Fibroblast of lung (primary cell): ENCODE results near the gene FHIT. TPM values are rescaled to one million over a fixed set of nuclear protein-coding genes. Genes with fewer than 3 reads are reported as not detected.

Source experiments
- DNase-seq, 2 donors: peaks; one replicate each; pipeline versions ENCODE4 v3.0.0 to v3.0.0-alpha.2; 2010; ENCODE audit warnings: low read depth in 2 of 2
- H2AFZ ChIP-seq: 2 replicates; pipeline ENCODE4 v1.5.1; 2012; ENCODE audit warnings: low read length, control low read depth, inconsistent platforms
- H3K27ac ChIP-seq: 2 replicates; pipeline ENCODE4 v1.5.1; 2011; ENCODE audit warnings: low read length, control low read depth; ENCODE audit not compliant: insufficient read depth
- H3K27me3 ChIP-seq: 2 replicates; pipeline ENCODE4 v1.5.1; 2011; ENCODE audit warnings: mild to moderate bottlenecking, low read length; ENCODE audit not compliant: control insufficient read depth, insufficient read depth
- H3K36me3 ChIP-seq: 2 replicates; pipeline ENCODE4 v1.5.1; 2011; ENCODE audit warnings: low read length; ENCODE audit not compliant: control insufficient read depth, insufficient read depth
- H3K4me1 ChIP-seq: 2 replicates; pipeline ENCODE4 v1.5.1; 2011; ENCODE audit warnings: low read length; ENCODE audit not compliant: control insufficient read depth, insufficient read depth; ENCODE audit errors: extremely low read depth
- H3K4me2 ChIP-seq: 2 replicates; pipeline ENCODE4 v1.5.1; 2011; ENCODE audit warnings: low read length, control low read depth; ENCODE audit not compliant: insufficient read depth; ENCODE audit errors: extremely low read depth
- H3K4me3 ChIP-seq, 4 experiments: fragments of 200-600 bp in 1 of 4; sonication (generic) in 1 of 4; replicated peaks in 1 of 4; 2 replicates each; pipeline ENCODE4 v1.5.1; 2011 to 2016; ENCODE audit warnings: low read length in 4 of 4, low read depth in 3 of 4, mild to moderate bottlenecking in 3 of 4, control low read depth in 2 of 4, inconsistent platforms in 1 of 4, mixed read lengths in 1 of 4; ENCODE audit not compliant: insufficient read depth in 1 of 4; ENCODE audit errors: control extremely low read depth in 1 of 4
- H3K79me2 ChIP-seq: 2 replicates; pipeline ENCODE4 v1.5.1; 2012; ENCODE audit warnings: mild to moderate bottlenecking, low read length, inconsistent platforms; ENCODE audit not compliant: control insufficient read depth, insufficient read depth
- H3K9ac ChIP-seq: 2 replicates; pipeline ENCODE4 v1.5.1; 2011; ENCODE audit warnings: mild to moderate bottlenecking, low read length, control low read depth; ENCODE audit not compliant: insufficient read depth
- H3K9me3 ChIP-seq: 2 replicates; pipeline ENCODE4 v1.5.1; 2012; ENCODE audit warnings: low read depth, low read length; ENCODE audit not compliant: control insufficient read depth, insufficient read depth
- H4K20me1 ChIP-seq: 2 replicates; pipeline ENCODE4 v1.5.1; 2011; ENCODE audit warnings: low read length; ENCODE audit not compliant: control insufficient read depth, insufficient read depth; ENCODE audit errors: extremely low read depth
- CTCF ChIP-seq, 2 donors: IDR thresholded peaks in 1 of 2; conservative IDR thresholded peaks in 1 of 2; 1 replicate in 1 of 2; 2 replicates in 1 of 2; pipeline ENCODE4 v1.5.1; 2011 to 2012; ENCODE audit warnings: low read length in 2 of 2, control low read depth in 1 of 2, inconsistent platforms in 1 of 2, low read depth in 1 of 2, mild to moderate bottlenecking in 1 of 2
- EZH2 ChIP-seq: IDR thresholded peaks from 2 replicates; pipeline ENCODE4 v1.5.1; 2012; ENCODE audit warnings: low read length, control low read depth, mild to moderate bottlenecking; ENCODE audit errors: missing control alignments
- polyA plus RNA-seq, 2 donors: library from polyadenylated mRNA; depleted of rRNA in 1 of 2; stranded (reverse) in 1 of 2; unstranded in 1 of 2; fragments of >200 nt; gene quantifications; 2 replicates each; pipeline ENCODE4 v1.2.1, GENCODE V29; 2011 to 2012; ENCODE audit warnings: missing spikeins in 1 of 2
- total RNA-seq: library from RNA; depleted of rRNA; stranded (reverse); fragments of >200 nt; gene quantifications from 2 replicates; pipeline ENCODE4 v1.2.1, GENCODE V29; 2014

FHIT gene
- total and polyA plus RNA-seq, 2 donors (not counting 1 experiment from before 2014, with no cell fraction given): 0.79 to 2.1 TPM

GRCh38 chr3:60517134-60517533 lies 734.1 kb downstream of the FHIT start:
- Histone ChIP-seq H3K27ac (no peak overlapping the region), H3K4me1 (no peaks in the 10 kb centered on the region), H3K36me3 (no peaks in the 10 kb centered on the region), H3K27me3 (no peaks in the 10 kb centered on the region), H3K4me3 (no peak overlapping the region), H4K20me1 (no peaks in the 10 kb centered on the region), H3K9ac (no peak overlapping the region), H3K9me3 (no peaks in the 10 kb centered on the region), H3K79me2 (no peaks in the 10 kb centered on the region), H2AFZ (no peak overlapping the region), H3K4me2 (no peak overlapping the region)
- no peak for TF ChIP-seq EZH2
- TF ChIP-seq CTCF (conservative IDR thresholded peaks at IDR 0.05 in 1 of 2, IDR thresholded peaks at IDR 0.05 in 1 of 2; ENCODE audit: low read depth in 1 of 2, low read length in 2 of 2): no peak
- DNase-seq: no peak

- Histone ChIP-seq H3K4me3 (no peak overlapping the region), H3K4me2 (no peak overlapping the region), H3K27ac (no peak overlapping the region)
Observed at GRCh38 chr3:60514866-60515265, 736.4 kb downstream of the FHIT start.

GRCh38 chr3:60514085-60514649 lies 737.1 kb downstream of the FHIT start:
- Histone ChIP-seq H3K27ac (no peak overlapping the region), H2AFZ (no peak overlapping the region), H3K36me3 (no peaks in the 10 kb centered on the region)

More at GRCh38 chr3:60514866-60515265, 736.4 kb downstream of the FHIT start:
- DNase-seq: no peak
- no peak for TF ChIP-seq CTCF (conservative IDR thresholded peaks at IDR 0.05 in 1 of 2, IDR thresholded peaks at IDR 0.05 in 1 of 2; ENCODE audit: low read depth in 1 of 2, low read length in 2 of 2)
- TF ChIP-seq EZH2: no peak
- H3K79me2 ChIP-seq: no peaks in the 10 kb centered on the region
- H3K27me3 ChIP-seq: no peaks in the 10 kb centered on the region
- H3K9ac ChIP-seq: no peak overlapping the region
- H3K9me3 ChIP-seq: no peaks in the 10 kb centered on the region
- no peaks in the 10 kb centered on the region for H4K20me1 ChIP-seq
- no peaks in the 10 kb centered on the region for H3K4me1 ChIP-seq
- no peaks in the 10 kb centered on the region for H3K36me3 ChIP-seq
- H2AFZ ChIP-seq: no peak overlapping the region

More at GRCh38 chr3:60514085-60514649, 737.1 kb downstream of the FHIT start:
- Histone ChIP-seq H3K79me2 (no peaks in the 10 kb centered on the region), H3K4me2 (no peak overlapping the region), H3K4me1 (no peaks in the 10 kb centered on the region), H4K20me1 (no peaks in the 10 kb centered on the region), H3K27me3 (no peaks in the 10 kb centered on the region), H3K9me3 (no peaks in the 10 kb centered on the region), H3K9ac (no peak overlapping the region), H3K4me3 (no peak overlapping the region)
- no peak for TF ChIP-seq CTCF (conservative IDR thresholded peaks at IDR 0.05 in 1 of 2, IDR thresholded peaks at IDR 0.05 in 1 of 2; ENCODE audit: low read depth in 1 of 2, low read length in 2 of 2)
- no peak for TF ChIP-seq EZH2
- no peak for DNase-seq
